ENCODE measurements around the gene CKMT1A. TPM values are rescaled to one million over a fixed set of nuclear protein-coding genes. Genes with fewer than 3 reads are reported as not detected.

CKMT1A gene

Small RNA genes lying within 50 kb of the gene (small RNA-seq; reads per million reads assigned to genes)
- gene PDIA3P2 (ENCODE audit: low read depth), result not detected
- not detected for gene RNU6-353P (ENCODE audit: low read depth)
- gene RNU6-354P (ENCODE audit: low read depth), result not detected

All from mesenchymal stem cell (in vitro differentiated cells and primary cell).